ENCODE data around the gene ZNF678.

GRCh38 chr1:227541129-227541528 is 22.2 kb upstream of the ZNF678 start:
- no peak for TF ChIP-seq EP300 (IDR thresholded peaks at IDR 0.05; ENCODE audit: low read length)
- TF ChIP-seq TAF1 (IDR thresholded peaks at IDR 0.05; ENCODE audit: control insufficient read depth, extremely low read depth, insufficient read depth, low read length, severe bottlenecking) = no peak

Measured in K562 (cell line).